Panc1 (cell line): Measurements from ENCODE around the gene MIA2.

Experiments
- POLR2AphosphoS5 ChIP-seq: IDR thresholded peaks from 2 replicates; pipeline ENCODE4 v1.6.1; 2012; ENCODE audit warnings: mild to moderate bottlenecking, low read depth, low read length, moderate library complexity
- TCF7L2 ChIP-seq: IDR thresholded peaks from 2 replicates; pipeline ENCODE4 v1.6.1; 2011; ENCODE audit warnings: mild to moderate bottlenecking, low read depth, low read length, inconsistent platforms
- TF ChIP-seq, protein P1 (sequence below): fragments of 450-650 bp; IDR thresholded peaks from 2 replicates; pipeline ENCODE4 v1.5.1; 2017; ENCODE audit warnings: mild to moderate bottlenecking
- TF ChIP-seq, protein P2 (sequence below), 2 experiments: IDR thresholded peaks; 2 replicates each; pipeline ENCODE4 v1.6.1; 2011 to 2012; ENCODE audit warnings: low read depth in 2 of 2, control low read depth in 1 of 2, low read length in 1 of 2, mild to moderate bottlenecking in 1 of 2, moderate library complexity in 1 of 2; ENCODE audit not compliant: insufficient read depth in 1 of 2

DNA sequence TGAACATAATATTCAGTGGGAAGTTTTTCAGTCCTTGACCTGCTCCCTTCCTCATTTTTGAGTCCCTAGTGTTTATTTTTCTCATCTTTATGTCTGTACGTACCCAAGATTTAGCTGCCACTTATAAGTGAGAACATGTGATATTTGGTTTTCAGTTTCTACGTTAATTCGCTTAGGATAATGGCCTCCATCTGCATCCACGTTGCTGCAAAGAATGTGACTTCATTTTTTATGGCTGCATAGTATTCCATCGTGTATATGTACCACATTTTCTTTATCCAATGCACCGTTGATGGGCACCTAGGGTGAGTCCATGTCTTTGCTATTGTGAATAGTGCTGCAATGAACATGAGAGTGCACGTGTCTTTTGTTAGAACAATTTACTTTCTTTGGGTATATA is 30.3 kb downstream of the MIA2 start:
- TF ChIP-seq, protein P1, sequence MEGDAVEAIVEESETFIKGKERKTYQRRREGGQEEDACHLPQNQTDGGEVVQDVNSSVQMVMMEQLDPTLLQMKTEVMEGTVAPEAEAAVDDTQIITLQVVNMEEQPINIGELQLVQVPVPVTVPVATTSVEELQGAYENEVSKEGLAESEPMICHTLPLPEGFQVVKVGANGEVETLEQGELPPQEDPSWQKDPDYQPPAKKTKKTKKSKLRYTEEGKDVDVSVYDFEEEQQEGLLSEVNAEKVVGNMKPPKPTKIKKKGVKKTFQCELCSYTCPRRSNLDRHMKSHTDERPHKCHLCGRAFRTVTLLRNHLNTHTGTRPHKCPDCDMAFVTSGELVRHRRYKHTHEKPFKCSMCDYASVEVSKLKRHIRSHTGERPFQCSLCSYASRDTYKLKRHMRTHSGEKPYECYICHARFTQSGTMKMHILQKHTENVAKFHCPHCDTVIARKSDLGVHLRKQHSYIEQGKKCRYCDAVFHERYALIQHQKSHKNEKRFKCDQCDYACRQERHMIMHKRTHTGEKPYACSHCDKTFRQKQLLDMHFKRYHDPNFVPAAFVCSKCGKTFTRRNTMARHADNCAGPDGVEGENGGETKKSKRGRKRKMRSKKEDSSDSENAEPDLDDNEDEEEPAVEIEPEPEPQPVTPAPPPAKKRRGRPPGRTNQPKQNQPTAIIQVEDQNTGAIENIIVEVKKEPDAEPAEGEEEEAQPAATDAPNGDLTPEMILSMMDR, result no peak
- no peak for TF ChIP-seq TCF7L2
- TF ChIP-seq POLR2AphosphoS5, result no peak
- TF ChIP-seq, protein P2, sequence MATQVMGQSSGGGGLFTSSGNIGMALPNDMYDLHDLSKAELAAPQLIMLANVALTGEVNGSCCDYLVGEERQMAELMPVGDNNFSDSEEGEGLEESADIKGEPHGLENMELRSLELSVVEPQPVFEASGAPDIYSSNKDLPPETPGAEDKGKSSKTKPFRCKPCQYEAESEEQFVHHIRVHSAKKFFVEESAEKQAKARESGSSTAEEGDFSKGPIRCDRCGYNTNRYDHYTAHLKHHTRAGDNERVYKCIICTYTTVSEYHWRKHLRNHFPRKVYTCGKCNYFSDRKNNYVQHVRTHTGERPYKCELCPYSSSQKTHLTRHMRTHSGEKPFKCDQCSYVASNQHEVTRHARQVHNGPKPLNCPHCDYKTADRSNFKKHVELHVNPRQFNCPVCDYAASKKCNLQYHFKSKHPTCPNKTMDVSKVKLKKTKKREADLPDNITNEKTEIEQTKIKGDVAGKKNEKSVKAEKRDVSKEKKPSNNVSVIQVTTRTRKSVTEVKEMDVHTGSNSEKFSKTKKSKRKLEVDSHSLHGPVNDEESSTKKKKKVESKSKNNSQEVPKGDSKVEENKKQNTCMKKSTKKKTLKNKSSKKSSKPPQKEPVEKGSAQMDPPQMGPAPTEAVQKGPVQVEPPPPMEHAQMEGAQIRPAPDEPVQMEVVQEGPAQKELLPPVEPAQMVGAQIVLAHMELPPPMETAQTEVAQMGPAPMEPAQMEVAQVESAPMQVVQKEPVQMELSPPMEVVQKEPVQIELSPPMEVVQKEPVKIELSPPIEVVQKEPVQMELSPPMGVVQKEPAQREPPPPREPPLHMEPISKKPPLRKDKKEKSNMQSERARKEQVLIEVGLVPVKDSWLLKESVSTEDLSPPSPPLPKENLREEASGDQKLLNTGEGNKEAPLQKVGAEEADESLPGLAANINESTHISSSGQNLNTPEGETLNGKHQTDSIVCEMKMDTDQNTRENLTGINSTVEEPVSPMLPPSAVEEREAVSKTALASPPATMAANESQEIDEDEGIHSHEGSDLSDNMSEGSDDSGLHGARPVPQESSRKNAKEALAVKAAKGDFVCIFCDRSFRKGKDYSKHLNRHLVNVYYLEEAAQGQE (IDR thresholded peaks at IDR 0.05; ENCODE audit: insufficient read depth in 1 of 2, low read depth in 2 of 2, low read length in 1 of 2), result no peak
